Measurements from ENCODE around the gene MYO6. TPM values are rescaled to one million over a fixed set of nuclear protein-coding genes. Genes with fewer than 3 reads are reported as not detected.
A peak's percentile ranks its signal among the peaks of the same experiment; 100 is the strongest.

Gene MYO6
- total and polyA plus RNA-seq, 3 donors from 2014 or later = 31.5 to 75.3 (median 69.2) TPM

DNA sequence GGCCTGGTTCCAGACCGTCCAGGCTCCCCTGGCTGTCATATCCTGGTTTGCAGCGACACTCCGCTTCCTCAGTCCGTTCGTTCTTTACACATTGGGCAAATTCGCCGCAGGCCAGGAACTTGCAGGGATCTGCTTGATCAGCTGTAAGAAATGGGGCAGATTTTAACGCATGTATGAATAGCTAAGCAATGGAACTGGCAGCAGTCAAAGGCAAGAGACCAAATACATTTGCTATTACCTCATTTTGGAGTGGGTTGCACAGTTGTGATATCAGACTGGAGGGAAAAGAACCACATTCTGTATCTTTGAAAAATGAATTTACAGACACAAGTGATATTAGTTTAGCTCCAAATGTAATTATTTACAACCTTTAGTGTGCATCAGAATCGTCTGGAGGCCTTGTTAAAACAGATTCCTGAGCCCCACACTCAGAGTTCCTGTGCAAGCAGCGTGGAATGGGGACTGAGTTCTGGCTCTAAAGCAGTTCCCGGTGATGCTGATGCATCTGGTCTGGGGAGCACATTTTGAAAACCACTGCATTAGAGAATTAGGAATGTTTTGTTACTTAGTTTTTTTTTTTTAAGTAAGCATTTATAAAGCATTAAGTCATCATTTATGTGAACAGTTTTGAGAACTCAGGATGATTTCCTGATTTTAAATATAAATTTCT lies 182.1 kb downstream of the MYO6 start:
- H3K4me3 ChIP-seq = no peak overlapping the region
- WGBS, 2 donors = 87 to 88% methylated on average over 11 of the region's 11 CpGs
- intact Hi-C loops (cut with DNase I; ENCODE audit: low total_unique reads) = no loop called here
- no peaks in the 10 kb centered on the region for H3K27me3 ChIP-seq
- no peaks in the 10 kb centered on the region for H3K4me1 ChIP-seq
- no peak for TF ChIP-seq POLR2A (IDR thresholded peaks at IDR 0.05)
- TF ChIP-seq, protein P1, sequence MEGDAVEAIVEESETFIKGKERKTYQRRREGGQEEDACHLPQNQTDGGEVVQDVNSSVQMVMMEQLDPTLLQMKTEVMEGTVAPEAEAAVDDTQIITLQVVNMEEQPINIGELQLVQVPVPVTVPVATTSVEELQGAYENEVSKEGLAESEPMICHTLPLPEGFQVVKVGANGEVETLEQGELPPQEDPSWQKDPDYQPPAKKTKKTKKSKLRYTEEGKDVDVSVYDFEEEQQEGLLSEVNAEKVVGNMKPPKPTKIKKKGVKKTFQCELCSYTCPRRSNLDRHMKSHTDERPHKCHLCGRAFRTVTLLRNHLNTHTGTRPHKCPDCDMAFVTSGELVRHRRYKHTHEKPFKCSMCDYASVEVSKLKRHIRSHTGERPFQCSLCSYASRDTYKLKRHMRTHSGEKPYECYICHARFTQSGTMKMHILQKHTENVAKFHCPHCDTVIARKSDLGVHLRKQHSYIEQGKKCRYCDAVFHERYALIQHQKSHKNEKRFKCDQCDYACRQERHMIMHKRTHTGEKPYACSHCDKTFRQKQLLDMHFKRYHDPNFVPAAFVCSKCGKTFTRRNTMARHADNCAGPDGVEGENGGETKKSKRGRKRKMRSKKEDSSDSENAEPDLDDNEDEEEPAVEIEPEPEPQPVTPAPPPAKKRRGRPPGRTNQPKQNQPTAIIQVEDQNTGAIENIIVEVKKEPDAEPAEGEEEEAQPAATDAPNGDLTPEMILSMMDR (IDR thresholded peaks at IDR 0.05) = no peak
- no peaks in the 10 kb centered on the region for H3K9me3 ChIP-seq
- no peak overlapping the region for H3K27ac ChIP-seq
- DNase-seq = no peak
- H3K36me3 ChIP-seq (ENCODE audit: low read depth, missing control alignments) = no peaks in the 10 kb centered on the region

DNA sequence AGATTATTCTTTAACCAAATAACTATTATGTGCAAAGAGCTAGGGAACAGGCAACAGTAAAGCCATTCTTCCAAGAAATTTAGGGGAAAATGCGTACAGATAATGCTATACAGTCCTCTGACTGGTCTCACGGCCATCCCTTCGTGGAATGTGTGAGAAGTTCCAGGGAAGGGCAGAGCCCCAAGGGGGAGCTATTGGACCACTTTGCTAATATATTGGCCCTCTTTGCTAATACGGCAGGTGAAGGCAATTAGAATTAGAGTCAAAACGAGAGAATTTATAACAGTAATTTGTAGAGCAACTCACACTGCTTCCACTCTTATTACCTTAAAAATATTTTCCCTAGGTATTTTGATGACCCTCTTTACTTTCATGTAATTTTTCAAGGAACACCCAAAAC lies 183.0 kb downstream of the MYO6 start:
- DNase-seq = peak; percentile 63
- WGBS, 2 donors = 62 to 70% methylated on average over 5 of the region's 5 CpGs
- intact Hi-C loops (cut with DNase I; ENCODE audit: low total_unique reads) = no loop called here

DNA sequence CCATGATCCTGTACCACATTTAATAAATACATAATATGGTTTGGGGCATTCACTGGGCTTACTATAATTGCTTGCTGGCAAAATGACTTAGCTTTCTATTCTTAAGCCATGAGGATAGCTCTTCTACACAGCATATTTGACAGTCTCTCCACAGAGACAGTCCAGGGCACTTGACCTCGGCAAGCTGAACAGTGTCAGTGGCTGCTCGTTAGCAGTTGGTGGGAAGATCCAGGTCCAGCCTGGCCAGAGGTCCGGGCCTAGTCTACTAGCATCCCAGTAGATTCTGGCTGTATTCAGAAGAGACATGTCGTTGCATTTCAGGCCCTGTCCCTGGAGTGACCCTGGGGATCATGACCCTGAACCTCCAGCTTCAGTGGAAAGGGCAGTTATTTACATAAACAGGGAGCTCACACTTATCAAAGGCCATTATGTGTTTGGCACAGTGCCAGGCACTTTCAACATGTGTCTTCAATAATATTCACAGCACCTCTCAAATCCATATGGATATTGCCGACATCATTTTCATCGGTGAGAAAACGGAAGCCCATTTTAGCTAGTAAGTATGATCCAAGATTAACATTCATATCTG lies 184.4 kb downstream of the MYO6 start:
- TF ChIP-seq POLR2A (IDR thresholded peaks at IDR 0.05) = no peak
- TF ChIP-seq, protein P1 (IDR thresholded peaks at IDR 0.05) = no peak
- H3K4me3 ChIP-seq = no peak overlapping the region
- no peaks in the 10 kb centered on the region for H3K36me3 ChIP-seq (ENCODE audit: low read depth, missing control alignments)
- DNase-seq = no peak
- no peaks in the 10 kb centered on the region for H3K9me3 ChIP-seq
- 70 to 73% methylated on average over 7 of the region's 7 CpGs for WGBS, 2 donors
- intact Hi-C loops (cut with DNase I; ENCODE audit: low total_unique reads) = no loop called here
- H3K27ac ChIP-seq = no peak overlapping the region
- H3K27me3 ChIP-seq = no peaks in the 10 kb centered on the region
- H3K4me1 ChIP-seq = no peaks in the 10 kb centered on the region

More for the DNA sequence above, 183.0 kb downstream of the MYO6 start:
- Histone ChIP-seq H3K4me1 (no peaks in the 10 kb centered on the region), H3K4me3 (no peak overlapping the region), H3K36me3 (ENCODE audit: low read depth, missing control alignments) (no peaks in the 10 kb centered on the region), H3K9me3 (no peaks in the 10 kb centered on the region), H3K27ac (no peak overlapping the region), H3K27me3 (no peaks in the 10 kb centered on the region)
- TF ChIP-seq POLR2A (IDR thresholded peaks at IDR 0.05) = no peak
- TF ChIP-seq, protein P1 (IDR thresholded peaks at IDR 0.05) = peak in 1 of 3 experiments; percentile 33

DNA sequence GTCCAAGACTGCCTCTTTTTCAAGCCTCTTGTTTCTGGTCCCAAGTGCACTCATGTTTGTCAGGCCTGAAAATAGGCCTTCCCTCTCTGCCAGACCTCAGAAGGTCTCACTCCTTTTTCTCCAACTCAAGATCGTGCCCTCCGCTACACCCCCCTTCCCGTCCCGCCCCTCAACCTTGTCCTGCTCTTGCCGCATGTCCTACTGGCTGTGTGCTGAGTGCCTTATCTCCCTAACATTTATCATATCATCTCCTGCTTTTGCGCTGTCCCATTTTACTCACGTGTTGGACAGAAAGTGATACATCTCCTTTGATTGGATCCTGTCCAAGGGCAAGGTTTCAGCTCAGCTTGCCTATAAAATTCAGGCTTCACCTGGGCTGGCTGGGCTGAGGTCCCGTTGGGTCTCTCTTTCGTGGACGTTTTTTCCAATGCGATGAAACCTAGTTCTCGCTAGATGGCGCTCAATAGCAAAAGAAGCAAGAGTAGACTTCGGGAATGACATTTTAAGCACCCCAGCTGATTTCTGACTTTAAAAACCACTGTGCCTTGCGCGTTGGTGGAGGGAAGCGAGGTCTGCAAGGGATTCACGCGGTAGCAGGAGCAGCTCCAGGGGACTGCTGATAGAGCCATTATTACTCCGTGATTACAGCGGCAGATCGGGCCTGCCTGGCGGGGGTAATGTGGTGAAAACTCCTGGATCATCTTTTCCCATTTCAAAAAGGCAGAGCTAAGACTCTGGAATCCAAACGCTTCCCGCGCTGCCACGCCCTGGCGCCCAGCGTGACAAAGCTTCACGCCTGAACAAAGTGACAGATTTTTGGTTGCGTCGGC lies 185.8 kb downstream of the MYO6 start:
- intact Hi-C loops (cut with DNase I; ENCODE audit: low total_unique reads) = no loop called here
- WGBS, 2 donors = 2 to 4% methylated on average over 19 to 32 of the region's 32 CpGs
- DNase-seq = peak; percentile 57
- H3K4me3 ChIP-seq = peak overlapping the region; percentile 17 to 27
- H3K4me1 ChIP-seq = no peaks in the 10 kb centered on the region
- no peaks in the 10 kb centered on the region for H3K27me3 ChIP-seq
- H3K27ac ChIP-seq = no peak overlapping the region
- no peaks in the 10 kb centered on the region for H3K36me3 ChIP-seq (ENCODE audit: low read depth, missing control alignments)
- H3K9me3 ChIP-seq = no peaks in the 10 kb centered on the region
- TF ChIP-seq, protein P1 (IDR thresholded peaks at IDR 0.05) = peak; percentile 49 to 70 (median 54)
- no peak for TF ChIP-seq POLR2A (IDR thresholded peaks at IDR 0.05)
